NB4 (cell line): Measurements from ENCODE around the gene HDGFL3.

Experiments
- MYC ChIP-seq: IDR thresholded peaks from 2 replicates; pipeline ENCODE4 v1.6.1; 2011; ENCODE audit warnings: low read depth, low read length
- POLR2A ChIP-seq: IDR thresholded peaks from 2 replicates; pipeline ENCODE4 v1.6.1; 2011; ENCODE audit warnings: mild to moderate bottlenecking; ENCODE audit not compliant: insufficient read length; ENCODE audit errors: extremely low read depth
- TF ChIP-seq, protein P1 (sequence below): IDR thresholded peaks from one replicate; pipeline ENCODE4 v1.5.1; 2012; ENCODE audit warnings: low read depth, low read length
- TF ChIP-seq, protein P2 (sequence below): IDR thresholded peaks from 2 replicates; pipeline ENCODE4 v1.6.1; 2011; ENCODE audit warnings: low read depth, low read length

DNA sequence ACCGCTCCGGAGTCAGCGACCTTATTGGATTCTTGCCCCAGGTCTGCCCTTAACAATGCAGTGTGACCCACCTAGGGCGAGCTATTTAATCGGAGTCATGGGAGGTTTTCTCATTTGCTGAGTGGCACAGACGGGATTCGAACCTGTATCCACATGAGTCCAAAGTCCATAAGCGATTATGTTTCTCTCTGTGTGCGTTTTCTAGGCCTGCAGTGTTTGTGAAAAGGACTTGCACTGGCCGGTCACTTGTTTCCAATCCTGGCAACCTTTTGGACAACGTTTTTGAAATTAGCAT is 691 bp upstream of the HDGFL3 start:
- TF ChIP-seq POLR2A (no peak), MYC (no peak)
- TF ChIP-seq, protein P1, sequence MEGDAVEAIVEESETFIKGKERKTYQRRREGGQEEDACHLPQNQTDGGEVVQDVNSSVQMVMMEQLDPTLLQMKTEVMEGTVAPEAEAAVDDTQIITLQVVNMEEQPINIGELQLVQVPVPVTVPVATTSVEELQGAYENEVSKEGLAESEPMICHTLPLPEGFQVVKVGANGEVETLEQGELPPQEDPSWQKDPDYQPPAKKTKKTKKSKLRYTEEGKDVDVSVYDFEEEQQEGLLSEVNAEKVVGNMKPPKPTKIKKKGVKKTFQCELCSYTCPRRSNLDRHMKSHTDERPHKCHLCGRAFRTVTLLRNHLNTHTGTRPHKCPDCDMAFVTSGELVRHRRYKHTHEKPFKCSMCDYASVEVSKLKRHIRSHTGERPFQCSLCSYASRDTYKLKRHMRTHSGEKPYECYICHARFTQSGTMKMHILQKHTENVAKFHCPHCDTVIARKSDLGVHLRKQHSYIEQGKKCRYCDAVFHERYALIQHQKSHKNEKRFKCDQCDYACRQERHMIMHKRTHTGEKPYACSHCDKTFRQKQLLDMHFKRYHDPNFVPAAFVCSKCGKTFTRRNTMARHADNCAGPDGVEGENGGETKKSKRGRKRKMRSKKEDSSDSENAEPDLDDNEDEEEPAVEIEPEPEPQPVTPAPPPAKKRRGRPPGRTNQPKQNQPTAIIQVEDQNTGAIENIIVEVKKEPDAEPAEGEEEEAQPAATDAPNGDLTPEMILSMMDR, result no peak
- TF ChIP-seq, protein P2, sequence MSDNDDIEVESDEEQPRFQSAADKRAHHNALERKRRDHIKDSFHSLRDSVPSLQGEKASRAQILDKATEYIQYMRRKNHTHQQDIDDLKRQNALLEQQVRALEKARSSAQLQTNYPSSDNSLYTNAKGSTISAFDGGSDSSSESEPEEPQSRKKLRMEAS, result no peak
